ENCODE data around the gene SEMA6B.

DNA sequence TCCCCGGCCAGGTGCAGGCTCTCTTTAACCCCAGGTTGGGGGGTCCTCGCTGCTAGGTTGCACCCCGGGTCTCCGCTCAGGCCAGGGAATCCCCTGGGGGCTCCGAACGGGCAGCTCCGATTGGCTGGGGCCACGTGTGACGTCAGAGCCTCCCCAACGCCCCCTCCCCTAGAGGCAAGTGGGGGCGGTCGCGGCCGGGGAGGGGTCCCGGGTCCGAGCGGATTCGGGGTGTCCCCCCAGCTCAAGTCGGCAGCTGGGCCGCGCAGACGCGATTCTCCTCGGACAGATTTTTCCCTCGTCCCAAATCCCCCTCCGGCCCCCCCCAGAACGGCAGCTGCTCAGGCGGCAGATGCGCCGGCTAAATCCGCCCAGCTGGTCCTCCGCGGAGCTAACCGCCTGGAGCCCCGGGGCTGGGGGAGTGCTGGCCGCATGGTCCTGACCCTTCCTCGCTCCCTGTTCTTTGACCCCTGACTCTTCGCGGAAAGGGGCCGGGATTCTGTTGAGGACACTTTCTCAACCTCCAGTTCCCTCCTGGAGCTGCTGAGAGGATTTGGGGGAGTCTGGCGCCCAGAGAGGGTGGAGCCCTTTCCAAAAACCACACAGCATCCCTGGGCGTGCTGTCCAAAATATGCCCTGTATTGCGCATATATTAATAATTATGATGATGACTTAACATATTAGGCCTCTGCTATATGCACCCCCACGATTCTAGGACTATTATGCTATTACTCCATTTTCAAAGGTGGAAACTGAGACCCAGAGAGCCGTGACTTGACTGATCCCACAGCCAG lies 25.4 kb upstream of the SEMA6B start:
- TF ChIP-seq POLR2AphosphoS5 (IDR thresholded peaks at IDR 0.05; ENCODE audit: borderline replicate concordance, low read depth, low read length) (no peak), EZH2 (IDR thresholded peaks at IDR 0.05) (no peak)
